Gastroesophageal sphincter (tissue), 4 donors: Measurements from ENCODE around the gene IFNA17. TPM values are rescaled to one million over a fixed set of nuclear protein-coding genes. Genes with fewer than 3 reads are reported as not detected.
A peak's percentile ranks its signal among the peaks of the same experiment; 100 is the strongest.
"Not testable (repeated sequence)": the region's sequence is repeated elsewhere in the genome, so short reads cannot be mapped to it uniquely, and the experiment has no call there.

Experiments
- ATAC-seq: fragments of 150-250 bp; one replicate; pipeline ENCODE4 v1.9.1; 2016; ENCODE audit warnings: mild to moderate bottlenecking, moderate library complexity
- H3K27ac ChIP-seq, 4 donors: fragments of 200-600 bp; sonication (generic) in 3 of 4; 1 replicate in 3 of 4; 2 replicates in 1 of 4; pipeline ENCODE4 v1.5.1; 2016 to 2019
- H3K27me3 ChIP-seq: fragments of 200-600 bp; sonication (generic); one replicate; pipeline ENCODE4 v1.5.1; 2019
- H3K36me3 ChIP-seq, 2 donors: fragments of 200-600 bp; sonication (generic); one replicate each; pipeline ENCODE4 v1.5.1; 2019; ENCODE audit warnings: control low read depth in 1 of 2
- H3K4me1 ChIP-seq, 3 donors: fragments of 200-600 bp; sonication (generic); 1 replicate in 2 of 3; 2 replicates in 1 of 3; pipeline ENCODE4 v1.5.1; 2016 to 2019; ENCODE audit warnings: control low read depth in 2 of 3
- H3K4me3 ChIP-seq, 2 donors: fragments of 200-600 bp; sonication (generic); one replicate each; pipeline ENCODE4 v1.5.1; 2019; ENCODE audit warnings: mild to moderate bottlenecking in 1 of 2, moderate library complexity in 1 of 2
- H3K9me3 ChIP-seq, 3 donors: fragments of 200-600 bp; sonication (generic); one replicate each; pipeline ENCODE4 v1.5.1; 2017 to 2019; ENCODE audit warnings: control low read depth in 2 of 3
- CTCF ChIP-seq, 4 experiments: fragments of 200-600 bp in 2 of 4; fragments of 450-650 bp in 2 of 4; sonication (generic) in 1 of 4; IDR thresholded peaks; one replicate each; pipeline ENCODE4 v1.5.1; 2017 to 2019; ENCODE audit warnings: antibody characterized with exemption in 4 of 4, mild to moderate bottlenecking in 2 of 4, moderate library complexity in 2 of 4
- EP300 ChIP-seq: sonication (generic); formaldehyde crosslinking; IDR thresholded peaks from one replicate; pipeline ENCODE4 v1.6.1; 2017; ENCODE audit warnings: antibody characterized with exemption, mild to moderate bottlenecking
- POLR2A ChIP-seq, 2 donors: fragments of 450-650 bp; IDR thresholded peaks; one replicate each; pipeline ENCODE4 v1.6.1; 2017; ENCODE audit warnings: antibody characterized with exemption in 2 of 2, mild to moderate bottlenecking in 2 of 2, moderate library complexity in 1 of 2
- POLR2AphosphoS5 ChIP-seq: sonication (generic); formaldehyde crosslinking; IDR thresholded peaks from one replicate; pipeline ENCODE4 v1.6.1; 2017; ENCODE audit warnings: antibody characterized with exemption
- WGBS, 2 donors: methylation state at CpG; one replicate each; pipeline ENCODE4 v1.1.5; 2018; ENCODE audit warnings: low coverage in 1 of 2; 5-methylcytosine and 5-hydroxymethylcytosine counted together
- total RNA-seq, 4 donors: library from RNA; depleted of rRNA; stranded (reverse); fragments of >200 nt; gene quantifications; one replicate each; pipeline ENCODE4 v1.1.0, GENCODE V29; 2016

IFNA17 gene
- total RNA-seq, 4 donors from 2014 or later, result not detected

DNA sequence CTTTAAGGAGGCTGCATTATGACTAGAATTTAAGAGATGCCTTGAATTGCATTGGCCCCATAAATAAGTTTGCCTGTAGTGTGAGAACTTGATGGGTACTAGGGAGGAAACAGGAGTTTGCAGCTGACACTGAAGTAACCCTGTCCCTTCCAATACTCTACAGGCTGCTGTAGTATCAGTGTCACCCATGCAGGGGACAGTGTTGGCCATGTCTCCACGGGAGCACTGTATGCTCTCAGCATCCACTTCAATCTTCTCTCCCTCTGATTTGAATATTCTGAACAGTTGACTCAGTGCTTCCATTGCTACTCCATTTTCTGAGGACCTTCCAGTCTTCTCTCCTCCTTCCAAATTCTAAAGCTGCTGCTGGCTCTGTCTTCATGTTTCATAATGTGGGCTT lies 23.2 kb upstream of the IFNA17 start:
- Histone ChIP-seq H3K27ac (no peak overlapping the region), H3K9me3 (no peaks in the 10 kb centered on the region), H3K4me1 (no peaks in the 10 kb centered on the region), H3K4me3 (no peak overlapping the region), H3K36me3 (no peaks in the 10 kb centered on the region), H3K27me3 (peaks cover 4% of the 10 kb centered on the region)
- ATAC-seq, result no peak
- WGBS, 2 donors, result 63 to 75% methylated on average over 1 of the region's 1 CpG
- TF ChIP-seq CTCF (IDR thresholded peaks at IDR 0.05) (no peak), EP300 (no peak), POLR2AphosphoS5 (no peak), POLR2A (IDR thresholded peaks at IDR 0.05) (no peak)

- no peak overlapping the region for H3K27ac ChIP-seq
- WGBS, 2 donors, result 47 to 51% methylated on average over 2 of the region's 2 CpGs
- H3K9me3 ChIP-seq, result no peaks in the 10 kb centered on the region
- no peak for ATAC-seq
- no peaks in the 10 kb centered on the region for H3K36me3 ChIP-seq
- TF ChIP-seq EP300 (no peak), CTCF (IDR thresholded peaks at IDR 0.05) (no peak), POLR2AphosphoS5 (no peak), POLR2A (IDR thresholded peaks at IDR 0.05) (no peak)
- H3K4me3 ChIP-seq, result no peak overlapping the region
- H3K27me3 ChIP-seq, result peaks cover 10% of the 10 kb centered on the region
- H3K4me1 ChIP-seq, result no peaks in the 10 kb centered on the region
These were observed 16.8 kb upstream of the IFNA17 start for GRCh38 chr9:21244836-21245235.

- ATAC-seq, result no peak
- WGBS, 2 donors, result 71 to 78% methylated on average over 2 of the region's 2 CpGs
- Histone ChIP-seq H3K9me3 (no peaks in the 10 kb centered on the region), H3K36me3 (no peaks in the 10 kb centered on the region), H3K27ac (no peak within 1 kb of the TSS), H3K4me1 (no peaks in the 10 kb centered on the region), H3K27me3 (peaks cover 6% of the 10 kb centered on the region), H3K4me3 (no peak within 1 kb of the TSS)
- TF ChIP-seq POLR2AphosphoS5 (no peak), EP300 (no peak), CTCF (IDR thresholded peaks at IDR 0.05) (no peak), POLR2A (IDR thresholded peaks at IDR 0.05) (no peak)
These were observed 11.9 kb upstream of the IFNA17 start, which contains the start of gene IFNA14 for GRCh38 chr9:21239911-21240310. Gene IFNA14 (minus strand): TSS chr9:21240005. CDS start chr9:21239935, 70 bp downstream.

DNA sequence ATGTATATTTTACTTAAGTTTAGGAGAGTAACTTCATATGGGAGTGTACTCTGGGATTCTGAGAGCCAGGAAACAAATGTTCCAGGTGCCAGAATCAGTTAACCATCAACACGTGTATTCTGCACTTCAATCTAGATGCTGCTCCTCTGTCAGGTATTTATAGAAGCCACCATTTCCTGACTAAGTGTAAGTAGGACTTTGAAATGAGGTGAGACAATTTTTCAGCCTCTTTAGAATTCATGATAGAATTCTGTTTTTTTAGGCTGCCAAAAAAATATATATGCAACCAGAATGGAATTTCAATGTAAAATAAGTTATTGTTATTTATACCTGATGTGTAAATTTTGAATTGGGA lies 8.3 kb upstream of the IFNA17 start:
- H3K27me3 ChIP-seq, H3K27ac ChIP-seq, H3K36me3 ChIP-seq, H3K4me3 ChIP-seq, H3K9me3 ChIP-seq, H3K4me1 ChIP-seq, ATAC-seq: not testable (repeated sequence)
- WGBS, 2 donors, result 0 to 38% methylated on average over 1 of the region's 1 CpG

GRCh38 chr9:21235468-21236359 lies 7.7 kb upstream of the IFNA17 start:
- peak in 3 of 4 experiments; percentile 26 to 52 (median 31) for TF ChIP-seq CTCF (IDR thresholded peaks at IDR 0.05)
- H3K4me3 ChIP-seq, ATAC-seq, H3K27me3 ChIP-seq, H3K36me3 ChIP-seq, H3K9me3 ChIP-seq, H3K4me1 ChIP-seq, H3K27ac ChIP-seq: not testable (repeated sequence)
- WGBS, 2 donors, result 30 to 34% methylated on average over 8 of the region's 8 CpGs
